ENCODE measurements around the gene TAF12. TPM values are rescaled to one million over a fixed set of nuclear protein-coding genes. Genes with fewer than 3 reads are reported as not detected.

TAF12 gene
- total RNA-seq, 1 experiment from 2014 or later: 18.6 TPM

DNA sequence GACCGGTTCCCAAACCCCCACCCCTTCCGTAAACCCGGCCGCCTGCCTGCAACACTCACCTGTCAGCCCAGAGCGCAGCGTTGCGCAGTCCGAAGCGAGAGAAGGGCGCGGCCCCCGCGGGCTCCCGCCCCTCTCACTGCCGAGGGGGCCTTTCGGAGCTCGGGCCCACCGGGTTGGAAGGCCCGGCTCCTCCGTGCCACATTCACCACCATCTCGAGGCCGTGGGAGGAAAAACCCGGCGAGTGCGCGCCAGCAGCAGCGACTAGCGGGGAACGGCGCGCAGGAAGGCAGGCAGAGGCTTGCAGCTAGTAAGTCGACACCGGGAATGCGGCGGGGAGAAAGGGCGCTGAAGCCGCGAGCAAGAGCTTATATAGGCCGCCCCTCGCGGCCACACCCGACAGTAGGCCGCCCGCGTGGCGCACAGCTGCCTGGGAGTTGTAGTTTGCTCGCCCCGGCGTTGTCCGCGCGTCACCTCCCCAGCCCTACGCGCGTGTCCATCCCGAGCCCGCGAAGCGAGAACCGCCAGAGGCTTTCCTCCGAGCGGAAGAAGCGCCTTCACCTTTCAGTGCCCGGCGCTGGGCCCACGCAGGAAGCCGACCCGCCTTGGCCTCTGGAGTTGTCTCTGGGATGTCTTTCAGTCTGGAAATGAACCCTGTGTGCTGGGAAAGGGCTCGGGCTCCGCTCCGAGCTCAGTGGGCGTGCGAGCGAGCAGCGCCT, 61.2 kb downstream of the TAF12 start (continued):
- TF ChIP-seq, protein P1, sequence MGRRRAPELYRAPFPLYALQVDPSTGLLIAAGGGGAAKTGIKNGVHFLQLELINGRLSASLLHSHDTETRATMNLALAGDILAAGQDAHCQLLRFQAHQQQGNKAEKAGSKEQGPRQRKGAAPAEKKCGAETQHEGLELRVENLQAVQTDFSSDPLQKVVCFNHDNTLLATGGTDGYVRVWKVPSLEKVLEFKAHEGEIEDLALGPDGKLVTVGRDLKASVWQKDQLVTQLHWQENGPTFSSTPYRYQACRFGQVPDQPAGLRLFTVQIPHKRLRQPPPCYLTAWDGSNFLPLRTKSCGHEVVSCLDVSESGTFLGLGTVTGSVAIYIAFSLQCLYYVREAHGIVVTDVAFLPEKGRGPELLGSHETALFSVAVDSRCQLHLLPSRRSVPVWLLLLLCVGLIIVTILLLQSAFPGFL (CRISPR knock-in tag; IDR thresholded peaks at IDR 0.05; ENCODE audit: borderline replicate concordance): no peak
- TF ChIP-seq ETV6 (CRISPR knock-in tag; IDR thresholded peaks at IDR 0.05) (peak; percentile 90), USF1 (CRISPR knock-in tag; IDR thresholded peaks at IDR 0.05) (peak; percentile 71), FOXP1 (CRISPR knock-in tag; IDR thresholded peaks at IDR 0.05; ENCODE audit: borderline replicate concordance) (peak; percentile 97), ZNF671 (CRISPR knock-in tag; IDR thresholded peaks at IDR 0.05) (peak; percentile 72; the same call in 1 of the 2 replicates), HMGXB4 (CRISPR knock-in tag; IDR thresholded peaks at IDR 0.05) (peak; percentile 94), GRHL2 (CRISPR knock-in tag; IDR thresholded peaks at IDR 0.05; ENCODE audit: insufficient replicate concordance, severe bottlenecking) (no peak), EMX1 (CRISPR knock-in tag; IDR thresholded peaks at IDR 0.05) (peak; percentile 47; the same call in 1 of the 2 replicates), ZNF138 (CRISPR knock-in tag; conservative IDR thresholded peaks at IDR 0.05) (no peak), ELF4 (CRISPR knock-in tag; IDR thresholded peaks at IDR 0.05; ENCODE audit: low read depth) (no peak), ZSCAN18 (CRISPR knock-in tag; IDR thresholded peaks at IDR 0.05) (no peak), ERG (CRISPR knock-in tag; IDR thresholded peaks at IDR 0.05) (no peak), ZBTB21 (CRISPR knock-in tag; IDR thresholded peaks at IDR 0.05; ENCODE audit: borderline replicate concordance) (no peak), NFATC4 (CRISPR knock-in tag; IDR thresholded peaks at IDR 0.05) (peak; percentile 82; the same call in 1 of the 2 replicates), CREB1 (CRISPR knock-in tag; IDR thresholded peaks at IDR 0.05) (peak; percentile 51; the same call in 1 of the 2 replicates), ATF3 (CRISPR knock-in tag; conservative IDR thresholded peaks at IDR 0.05) (no peak), ATF1 (CRISPR knock-in tag; IDR thresholded peaks at IDR 0.05) (peak; percentile 78; the same call in 1 of the 2 replicates), SP1 (CRISPR knock-in tag; conservative IDR thresholded peaks at IDR 0.05) (peak; percentile 94), ZNF263 (CRISPR knock-in tag; IDR thresholded peaks at IDR 0.05; ENCODE audit: low read depth) (no peak), NFE2L1 (CRISPR knock-in tag; IDR thresholded peaks at IDR 0.05) (peak; percentile 70; the same call in 1 of the 2 replicates)
- TF ChIP-seq, protein P2, sequence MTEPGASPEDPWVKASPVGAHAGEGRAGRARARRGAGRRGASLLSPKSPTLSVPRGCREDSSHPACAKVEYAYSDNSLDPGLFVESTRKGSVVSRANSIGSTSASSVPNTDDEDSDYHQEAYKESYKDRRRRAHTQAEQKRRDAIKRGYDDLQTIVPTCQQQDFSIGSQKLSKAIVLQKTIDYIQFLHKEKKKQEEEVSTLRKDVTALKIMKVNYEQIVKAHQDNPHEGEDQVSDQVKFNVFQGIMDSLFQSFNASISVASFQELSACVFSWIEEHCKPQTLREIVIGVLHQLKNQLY (CRISPR knock-in tag; IDR thresholded peaks at IDR 0.05): peak; percentile 90; the same call in 1 of the 2 replicates
- TF ChIP-seq, protein P3, sequence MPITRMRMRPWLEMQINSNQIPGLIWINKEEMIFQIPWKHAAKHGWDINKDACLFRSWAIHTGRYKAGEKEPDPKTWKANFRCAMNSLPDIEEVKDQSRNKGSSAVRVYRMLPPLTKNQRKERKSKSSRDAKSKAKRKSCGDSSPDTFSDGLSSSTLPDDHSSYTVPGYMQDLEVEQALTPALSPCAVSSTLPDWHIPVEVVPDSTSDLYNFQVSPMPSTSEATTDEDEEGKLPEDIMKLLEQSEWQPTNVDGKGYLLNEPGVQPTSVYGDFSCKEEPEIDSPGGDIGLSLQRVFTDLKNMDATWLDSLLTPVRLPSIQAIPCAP (CRISPR knock-in tag; IDR thresholded peaks at IDR 0.05): peak; percentile 66; the same call in 1 of the 2 replicates
- TF ChIP-seq, protein P4, sequence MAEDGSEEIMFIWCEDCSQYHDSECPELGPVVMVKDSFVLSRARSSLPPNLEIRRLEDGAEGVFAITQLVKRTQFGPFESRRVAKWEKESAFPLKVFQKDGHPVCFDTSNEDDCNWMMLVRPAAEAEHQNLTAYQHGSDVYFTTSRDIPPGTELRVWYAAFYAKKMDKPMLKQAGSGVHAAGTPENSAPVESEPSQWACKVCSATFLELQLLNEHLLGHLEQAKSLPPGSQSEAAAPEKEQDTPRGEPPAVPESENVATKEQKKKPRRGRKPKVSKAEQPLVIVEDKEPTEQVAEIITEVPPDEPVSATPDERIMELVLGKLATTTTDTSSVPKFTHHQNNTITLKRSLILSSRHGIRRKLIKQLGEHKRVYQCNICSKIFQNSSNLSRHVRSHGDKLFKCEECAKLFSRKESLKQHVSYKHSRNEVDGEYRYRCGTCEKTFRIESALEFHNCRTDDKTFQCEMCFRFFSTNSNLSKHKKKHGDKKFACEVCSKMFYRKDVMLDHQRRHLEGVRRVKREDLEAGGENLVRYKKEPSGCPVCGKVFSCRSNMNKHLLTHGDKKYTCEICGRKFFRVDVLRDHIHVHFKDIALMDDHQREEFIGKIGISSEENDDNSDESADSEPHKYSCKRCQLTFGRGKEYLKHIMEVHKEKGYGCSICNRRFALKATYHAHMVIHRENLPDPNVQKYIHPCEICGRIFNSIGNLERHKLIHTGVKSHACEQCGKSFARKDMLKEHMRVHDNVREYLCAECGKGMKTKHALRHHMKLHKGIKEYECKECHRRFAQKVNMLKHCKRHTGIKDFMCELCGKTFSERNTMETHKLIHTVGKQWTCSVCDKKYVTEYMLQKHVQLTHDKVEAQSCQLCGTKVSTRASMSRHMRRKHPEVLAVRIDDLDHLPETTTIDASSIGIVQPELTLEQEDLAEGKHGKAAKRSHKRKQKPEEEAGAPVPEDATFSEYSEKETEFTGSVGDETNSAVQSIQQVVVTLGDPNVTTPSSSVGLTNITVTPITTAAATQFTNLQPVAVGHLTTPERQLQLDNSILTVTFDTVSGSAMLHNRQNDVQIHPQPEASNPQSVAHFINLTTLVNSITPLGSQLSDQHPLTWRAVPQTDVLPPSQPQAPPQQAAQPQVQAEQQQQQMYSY (CRISPR knock-in tag; IDR thresholded peaks at IDR 0.05): peak; percentile 76
- TF ChIP-seq, protein P5, sequence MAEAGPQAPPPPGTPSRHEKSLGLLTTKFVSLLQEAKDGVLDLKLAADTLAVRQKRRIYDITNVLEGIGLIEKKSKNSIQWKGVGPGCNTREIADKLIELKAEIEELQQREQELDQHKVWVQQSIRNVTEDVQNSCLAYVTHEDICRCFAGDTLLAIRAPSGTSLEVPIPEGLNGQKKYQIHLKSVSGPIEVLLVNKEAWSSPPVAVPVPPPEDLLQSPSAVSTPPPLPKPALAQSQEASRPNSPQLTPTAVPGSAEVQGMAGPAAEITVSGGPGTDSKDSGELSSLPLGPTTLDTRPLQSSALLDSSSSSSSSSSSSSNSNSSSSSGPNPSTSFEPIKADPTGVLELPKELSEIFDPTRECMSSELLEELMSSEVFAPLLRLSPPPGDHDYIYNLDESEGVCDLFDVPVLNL (CRISPR knock-in tag; IDR thresholded peaks at IDR 0.05; ENCODE audit: borderline replicate concordance, low read depth): 0 out of 2 replicates have a peak, but pooled peaks have one; percentile 20
